Stromal cell of bone marrow (primary cell): ENCODE results near the gene SNAPC1.

Source experiments
- DNase-seq: peaks from one replicate; pipeline ENCODE4 v3.0.0-alpha.2; 2012; ENCODE audit warnings: low read depth

SNAPC1 gene

DNA sequence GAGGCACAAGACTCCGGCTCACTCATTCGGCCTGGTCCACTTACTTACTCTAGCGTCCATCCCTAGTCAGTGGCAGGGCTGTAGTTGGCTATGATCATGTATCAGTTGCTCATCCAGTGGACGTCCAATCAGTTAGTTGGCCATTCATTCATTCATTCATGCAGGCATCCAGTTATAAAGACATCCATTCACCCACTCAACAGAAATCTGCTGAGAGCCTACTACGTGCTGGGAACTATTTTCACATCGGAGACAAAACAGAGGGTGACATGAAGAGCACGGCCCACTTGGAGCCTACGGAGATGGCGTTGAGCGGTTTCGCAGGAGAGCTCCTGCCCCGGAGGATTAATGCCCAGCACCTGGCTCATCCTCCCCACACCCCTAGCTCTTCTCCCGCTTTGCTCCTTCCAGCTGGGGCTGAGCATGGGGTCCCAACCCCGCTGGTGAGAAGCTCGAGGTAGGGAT, 49.7 kb downstream of the SNAPC1 start:
- no peak for DNase-seq

GRCh38 chr14:61812347-61813095, 50.3 kb downstream of the SNAPC1 start, which contains the start of gene SYT16:
TSS of gene SYT16 (plus strand) at chr14:61812703.
- no peak for DNase-seq

- no peak for DNase-seq
These were observed 50.9 kb downstream of the SNAPC1 start for GRCh38 chr14:61813096-61813606.

- DNase-seq, result no peak
These were observed 60.2 kb downstream of the SNAPC1 start for GRCh38 chr14:61822458-61822857.

DNA sequence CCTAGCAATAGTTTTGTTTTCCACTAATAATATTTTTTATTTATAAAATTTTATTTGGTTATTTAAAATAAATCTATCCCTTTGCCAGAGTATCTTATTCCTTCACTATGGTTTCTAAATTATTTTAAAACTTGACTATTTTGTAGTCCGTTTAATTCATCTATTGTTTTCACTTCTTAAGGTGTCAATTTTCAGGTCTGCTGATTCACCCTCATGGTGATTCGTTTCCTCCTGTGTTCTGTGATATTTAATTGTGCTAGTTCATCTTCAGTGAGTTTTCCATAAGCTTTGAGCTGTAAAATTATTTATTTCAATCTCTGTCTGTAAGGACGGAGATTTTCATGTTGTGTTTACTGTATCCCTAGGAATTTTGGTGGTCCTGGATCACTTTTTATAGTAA, 70.6 kb downstream of the SNAPC1 start:
- DNase-seq, result no peak

DNA sequence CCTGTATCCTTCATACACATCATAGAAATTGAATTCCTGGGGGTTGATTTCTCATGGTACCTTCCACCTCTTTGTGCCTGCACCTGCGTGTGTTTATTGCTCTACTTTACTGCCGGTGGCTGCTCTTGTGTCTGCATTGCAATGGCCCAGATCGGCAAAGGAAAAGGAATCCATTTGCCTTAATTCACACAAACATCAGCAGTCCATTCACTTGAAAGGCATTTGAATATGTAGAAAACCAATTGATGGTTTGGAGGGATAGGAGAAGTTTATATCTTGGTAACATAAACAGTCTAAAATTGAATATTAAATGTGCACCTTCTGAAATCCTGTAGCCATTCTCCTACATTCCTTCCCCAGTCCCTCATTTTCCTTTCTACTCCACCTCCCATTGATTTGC, 74.0 kb downstream of the SNAPC1 start:
- DNase-seq, result no peak

GRCh38 chr14:61836807-61837206, 74.6 kb downstream of the SNAPC1 start:
- DNase-seq, result no peak

GRCh38 chr14:61837336-61838229, 75.4 kb downstream of the SNAPC1 start:
- peak; percentile 57 for DNase-seq

GRCh38 chr14:61838661-61839245, 76.5 kb downstream of the SNAPC1 start:
- DNase-seq, result no peak

GRCh38 chr14:61839507-61839906, 77.3 kb downstream of the SNAPC1 start:
- peak; percentile 59 for DNase-seq

DNA sequence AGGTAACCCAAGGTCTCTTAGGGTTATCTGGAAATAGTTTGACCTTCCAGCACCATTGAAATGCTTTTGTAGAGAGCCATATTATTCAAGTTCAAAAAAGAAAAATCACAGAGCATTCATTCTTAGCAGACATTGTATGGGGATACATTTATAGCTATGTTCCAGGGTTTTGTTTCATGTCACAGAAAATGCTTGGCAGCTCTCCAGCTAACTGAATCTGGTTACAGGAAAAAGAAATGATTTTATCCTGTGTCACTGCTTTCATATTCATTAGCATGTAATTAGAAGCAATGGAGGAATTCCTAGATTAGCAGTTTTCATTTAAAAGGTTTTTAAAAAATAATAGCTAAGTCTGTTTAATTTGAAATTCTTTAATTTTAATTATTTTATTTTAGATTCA, 78.9 kb downstream of the SNAPC1 start:
- DNase-seq, result no peak
